CD4-positive, alpha-beta T cell (primary cell): Measurements from ENCODE around the gene HLCS. TPM values are rescaled to one million over a fixed set of nuclear protein-coding genes. Genes with fewer than 3 reads are reported as not detected.

Source experiments
- ATAC-seq: fragments of 200-7000 bp; cut with Tn5 transposase; one replicate; pipeline ENCODE4 v1.10.0; 2022; ENCODE audit warnings: mild to moderate bottlenecking; ENCODE audit not compliant: poor library complexity
- CTCF ChIA-PET: fragments of 350-600 bp; sonication (Branson Sonifier 250); formaldehyde crosslinking; loops from one replicate; lab custom pipeline; 2021; ENCODE audit warnings: antibody characterized with exemption, inconsistent platforms; lab: Charles Lee
- POLR2A ChIA-PET: fragments of 350-600 bp; sonication (Branson Sonifier 250); formaldehyde crosslinking; loops from one replicate; lab custom pipeline; 2021; ENCODE audit warnings: antibody characterized with exemption, inconsistent platforms; lab: Charles Lee
- DNase-seq, 14 experiments: peaks; one replicate each; pipeline ENCODE4 v3.0.0-alpha.2; 2013 to 2020; ENCODE audit warnings: mixed read lengths in 2 of 14
- H3K27ac ChIP-seq, 2 donors: one replicate each; pipeline versions ENCODE4 v1.5.1 to v1.7.0; 2013; ENCODE audit warnings: low read length in 2 of 2, low read depth in 1 of 2, mild to moderate bottlenecking in 1 of 2
- H3K27me3 ChIP-seq, 2 experiments: 1 replicate in 1 of 2; 2 replicates in 1 of 2; pipeline versions ENCODE4 v1.6.1 to v1.7.0; 2013; ENCODE audit warnings: low read length in 2 of 2, control low read depth in 1 of 2, mild to moderate bottlenecking in 1 of 2, moderate library complexity in 1 of 2; ENCODE audit not compliant: insufficient read depth in 2 of 2, control insufficient read depth in 1 of 2
- H3K36me3 ChIP-seq: one replicate; pipeline ENCODE4 v1.6.1; 2013; ENCODE audit warnings: low read length, control low read depth; ENCODE audit not compliant: insufficient read depth
- H3K4me1 ChIP-seq: one replicate; pipeline ENCODE4 v1.6.1; 2013; ENCODE audit warnings: low read length, control low read depth; ENCODE audit not compliant: insufficient read depth
- H3K4me3 ChIP-seq: one replicate; pipeline ENCODE4 v1.5.1; 2013; ENCODE audit warnings: mild to moderate bottlenecking, low read length, moderate library complexity
- H3K9me3 ChIP-seq, 2 experiments: 1 replicate in 1 of 2; 2 replicates in 1 of 2; pipeline versions ENCODE4 v1.6.1 to v1.7.0; 2013; ENCODE audit warnings: low read length in 2 of 2, mild to moderate bottlenecking in 2 of 2, control low read depth in 1 of 2, moderate library complexity in 1 of 2; ENCODE audit not compliant: control insufficient read depth in 1 of 2, insufficient read depth in 1 of 2
- H3K27ac Mint-ChIP-seq: one replicate; pipeline ENCODE4 v1.8.0; 2020; ENCODE audit warnings: mixed read lengths
- H3K27me3 Mint-ChIP-seq: one replicate; pipeline ENCODE4 v1.8.0; 2021; ENCODE audit warnings: mixed read lengths
- H3K36me3 Mint-ChIP-seq: one replicate; pipeline ENCODE4 v1.8.0; 2021; ENCODE audit warnings: low read depth, mixed read lengths
- H3K4me1 Mint-ChIP-seq: one replicate; pipeline ENCODE4 v1.8.0; 2021; ENCODE audit warnings: low read depth, mixed read lengths
- H3K4me3 Mint-ChIP-seq: one replicate; pipeline ENCODE4 v1.8.0; 2020; ENCODE audit warnings: mild to moderate bottlenecking, mixed read lengths
- H3K9me3 Mint-ChIP-seq: one replicate; pipeline ENCODE4 v1.8.0; 2020; ENCODE audit warnings: mixed read lengths
- intact Hi-C, 2 experiments: fragments of 100-400 bp; cut with DNase I in 1 of 2; cut with micrococcal nuclease in 1 of 2; formaldehyde crosslinking; loops; one replicate each; pipeline versions ENCODE4 v1.15.1 to v1.9.0; 2023 to 2025; cut with DNase I, micrococcal nuclease
- total RNA-seq, 174 experiments: library from RNA in 2 of 174; stranded (reverse) in 2 of 174; gene quantifications; one replicate each; pipeline ENCODE4 v1.2.3 and lab custom pipeline; 2021 to 2026
- TF ChIP-seq, protein P1 (sequence below): fragments of 200-600 bp; IDR thresholded peaks from one replicate; pipeline ENCODE4 v1.8.0; 2022; ENCODE audit warnings: antibody characterized with exemption, mild to moderate bottlenecking

HLCS gene
- total RNA-seq, 2 experiments from 2014 or later = 8.1 to 10.0 TPM

- CTCF ChIA-PET = interaction anchor here (1.0 kb wide), 1 partner anchor 22 kb away, joined by 4 read pairs; no protein-coding TSS in a partner anchor
Observed at GRCh38 chr21:36987845-36988244, 21.4 kb upstream of the HLCS start.

GRCh38 chr21:36985751-36986594, 19.5 kb upstream of the HLCS start:
- CTCF ChIA-PET = no interaction called here
- Histone ChIP-seq H3K36me3 (no peaks in the 10 kb centered on the region), H3K27me3 (no peaks in the 10 kb centered on the region), H3K27ac (no peak overlapping the region), H3K4me1 (peaks cover 18% of the 10 kb centered on the region), H3K4me3 (no peak overlapping the region), H3K9me3 (no peaks in the 10 kb centered on the region)
- Mint-ChIP-seq H3K36me3 (no peaks in the 10 kb centered on the region), H3K27me3 (peaks cover 3% of the 10 kb centered on the region), H3K27ac (peak overlapping the region; percentile 84), H3K4me3 (peak overlapping the region; percentile 42), H3K4me1 (peaks cover 28% of the 10 kb centered on the region), H3K9me3 (no peaks in the 10 kb centered on the region)
- intact Hi-C loops = loop anchor here in 1 of 2 experiments (5.0 kb wide), 1 partner anchor 86 kb away; the partner anchor contains the start of genes PIGP and TTC3
- POLR2A ChIA-PET = no interaction called here
- peak in 3 of 14 experiments; percentile 59 to 73 (median 65) for DNase-seq
- TF ChIP-seq, protein P1, sequence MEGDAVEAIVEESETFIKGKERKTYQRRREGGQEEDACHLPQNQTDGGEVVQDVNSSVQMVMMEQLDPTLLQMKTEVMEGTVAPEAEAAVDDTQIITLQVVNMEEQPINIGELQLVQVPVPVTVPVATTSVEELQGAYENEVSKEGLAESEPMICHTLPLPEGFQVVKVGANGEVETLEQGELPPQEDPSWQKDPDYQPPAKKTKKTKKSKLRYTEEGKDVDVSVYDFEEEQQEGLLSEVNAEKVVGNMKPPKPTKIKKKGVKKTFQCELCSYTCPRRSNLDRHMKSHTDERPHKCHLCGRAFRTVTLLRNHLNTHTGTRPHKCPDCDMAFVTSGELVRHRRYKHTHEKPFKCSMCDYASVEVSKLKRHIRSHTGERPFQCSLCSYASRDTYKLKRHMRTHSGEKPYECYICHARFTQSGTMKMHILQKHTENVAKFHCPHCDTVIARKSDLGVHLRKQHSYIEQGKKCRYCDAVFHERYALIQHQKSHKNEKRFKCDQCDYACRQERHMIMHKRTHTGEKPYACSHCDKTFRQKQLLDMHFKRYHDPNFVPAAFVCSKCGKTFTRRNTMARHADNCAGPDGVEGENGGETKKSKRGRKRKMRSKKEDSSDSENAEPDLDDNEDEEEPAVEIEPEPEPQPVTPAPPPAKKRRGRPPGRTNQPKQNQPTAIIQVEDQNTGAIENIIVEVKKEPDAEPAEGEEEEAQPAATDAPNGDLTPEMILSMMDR = no peak
- peak; percentile 73 for ATAC-seq

More at GRCh38 chr21:36987845-36988244, 21.4 kb upstream of the HLCS start:
- intact Hi-C loops = loop anchor here in 1 of 2 experiments (5.0 kb wide), 1 partner anchor 84 kb away; the partner anchor contains the start of genes PIGP and TTC3
- Mint-ChIP-seq H3K9me3 (no peaks in the 10 kb centered on the region), H3K27ac (peak overlapping the region; percentile 39), H3K27me3 (no peaks in the 10 kb centered on the region), H3K4me1 (peaks cover 25% of the 10 kb centered on the region), H3K4me3 (peak overlapping the region; percentile 58), H3K36me3 (no peaks in the 10 kb centered on the region)
- no peaks in the 10 kb centered on the region for H3K9me3 ChIP-seq
- H3K4me1 ChIP-seq = peaks cover 17% of the 10 kb centered on the region
- no peaks in the 10 kb centered on the region for H3K27me3 ChIP-seq
- POLR2A ChIA-PET = no interaction called here
- H3K36me3 ChIP-seq = no peaks in the 10 kb centered on the region
- ATAC-seq = no peak
- DNase-seq = no peak
- H3K27ac ChIP-seq = no peak overlapping the region
- TF ChIP-seq, protein P1 = no peak
- H3K4me3 ChIP-seq = no peak overlapping the region

DNA sequence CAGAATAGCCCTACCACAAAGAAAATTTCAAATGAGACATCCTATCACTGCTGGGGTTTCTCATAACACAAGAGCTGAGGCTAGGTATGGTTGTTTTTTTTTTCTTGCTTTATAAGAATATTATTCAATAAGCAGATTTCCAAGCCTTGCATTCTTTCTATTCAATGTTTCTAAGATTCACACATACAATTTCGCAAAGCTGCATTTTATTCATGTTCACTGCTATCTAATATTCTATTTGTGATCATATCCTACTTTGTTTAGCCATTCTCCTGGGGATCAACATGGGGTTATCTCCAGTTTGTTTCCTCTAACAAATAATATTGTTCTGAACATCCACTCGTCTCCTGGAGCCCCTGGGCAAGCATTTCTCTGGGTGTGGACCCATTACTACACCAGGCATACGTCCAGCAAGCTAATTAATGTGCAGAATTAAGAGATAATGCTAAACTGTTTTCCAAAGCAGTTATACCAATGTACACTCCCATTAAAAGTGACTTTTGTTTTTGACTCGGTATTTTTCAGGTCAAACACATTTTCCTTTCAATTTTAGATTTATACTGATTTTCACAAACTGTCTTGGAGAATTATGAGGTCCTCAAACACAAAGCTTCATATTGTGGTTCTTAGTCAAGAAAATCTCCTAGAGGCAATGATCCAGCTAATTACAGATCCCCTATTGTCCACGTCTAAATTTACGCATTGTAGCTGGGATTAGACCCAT, 15.7 kb upstream of the HLCS start:
- H3K4me3 ChIP-seq = no peak overlapping the region
- ChIA-PET CTCF (no interaction called here), POLR2A (no interaction called here)
- H3K36me3 ChIP-seq = no peaks in the 10 kb centered on the region
- no peaks in the 10 kb centered on the region for H3K36me3 Mint-ChIP-seq
- DNase-seq = no peak
- H3K4me1 Mint-ChIP-seq = peaks cover 26% of the 10 kb centered on the region
- H3K27ac Mint-ChIP-seq = no peak overlapping the region
- TF ChIP-seq, protein P1 = no peak
- H3K9me3 Mint-ChIP-seq = no peaks in the 10 kb centered on the region
- H3K27me3 Mint-ChIP-seq = peaks cover 6% of the 10 kb centered on the region
- no peaks in the 10 kb centered on the region for H3K9me3 ChIP-seq
- peaks cover 20% of the 10 kb centered on the region for H3K4me1 ChIP-seq
- H3K27ac ChIP-seq = no peak overlapping the region
- H3K27me3 ChIP-seq = no peaks in the 10 kb centered on the region
- no peak overlapping the region for H3K4me3 Mint-ChIP-seq
- intact Hi-C loops = no loop called here
- no peak for ATAC-seq
